Measurements from ENCODE around the gene SEMA3E. TPM values are rescaled to one million over a fixed set of nuclear protein-coding genes. Genes with fewer than 3 reads are reported as not detected.

SEMA3E gene
- total RNA-seq, 1 donor from 2014 or later = 0.35 TPM

DNA sequence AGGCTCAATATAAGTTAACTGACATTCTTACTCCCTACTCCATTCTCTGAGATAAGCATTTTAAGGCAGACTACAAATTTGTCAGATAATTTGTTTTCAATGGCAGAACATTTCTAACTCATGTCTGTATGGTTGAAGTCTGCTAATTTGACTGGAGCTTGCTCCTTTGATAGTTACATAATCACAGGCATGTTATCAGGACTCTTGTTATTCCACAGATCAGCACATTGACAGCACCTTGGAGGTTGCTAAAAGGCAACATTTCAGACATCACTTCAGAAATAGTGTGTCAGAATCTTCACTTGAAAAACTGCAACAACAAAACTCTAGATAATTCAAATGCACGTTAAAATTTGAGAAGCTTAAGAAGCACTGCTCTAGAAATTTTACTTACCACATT, 327.9 kb downstream of the SEMA3E start:
- TF ChIP-seq, protein P1, sequence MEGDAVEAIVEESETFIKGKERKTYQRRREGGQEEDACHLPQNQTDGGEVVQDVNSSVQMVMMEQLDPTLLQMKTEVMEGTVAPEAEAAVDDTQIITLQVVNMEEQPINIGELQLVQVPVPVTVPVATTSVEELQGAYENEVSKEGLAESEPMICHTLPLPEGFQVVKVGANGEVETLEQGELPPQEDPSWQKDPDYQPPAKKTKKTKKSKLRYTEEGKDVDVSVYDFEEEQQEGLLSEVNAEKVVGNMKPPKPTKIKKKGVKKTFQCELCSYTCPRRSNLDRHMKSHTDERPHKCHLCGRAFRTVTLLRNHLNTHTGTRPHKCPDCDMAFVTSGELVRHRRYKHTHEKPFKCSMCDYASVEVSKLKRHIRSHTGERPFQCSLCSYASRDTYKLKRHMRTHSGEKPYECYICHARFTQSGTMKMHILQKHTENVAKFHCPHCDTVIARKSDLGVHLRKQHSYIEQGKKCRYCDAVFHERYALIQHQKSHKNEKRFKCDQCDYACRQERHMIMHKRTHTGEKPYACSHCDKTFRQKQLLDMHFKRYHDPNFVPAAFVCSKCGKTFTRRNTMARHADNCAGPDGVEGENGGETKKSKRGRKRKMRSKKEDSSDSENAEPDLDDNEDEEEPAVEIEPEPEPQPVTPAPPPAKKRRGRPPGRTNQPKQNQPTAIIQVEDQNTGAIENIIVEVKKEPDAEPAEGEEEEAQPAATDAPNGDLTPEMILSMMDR (conservative IDR thresholded peaks at IDR 0.05; ENCODE audit: low read depth, low read length) = no peak
- no peak overlapping the region for H3K4me3 ChIP-seq (ENCODE audit: low read depth, low read length)
- DNase-seq (ENCODE audit: low read depth) = no peak

DNA sequence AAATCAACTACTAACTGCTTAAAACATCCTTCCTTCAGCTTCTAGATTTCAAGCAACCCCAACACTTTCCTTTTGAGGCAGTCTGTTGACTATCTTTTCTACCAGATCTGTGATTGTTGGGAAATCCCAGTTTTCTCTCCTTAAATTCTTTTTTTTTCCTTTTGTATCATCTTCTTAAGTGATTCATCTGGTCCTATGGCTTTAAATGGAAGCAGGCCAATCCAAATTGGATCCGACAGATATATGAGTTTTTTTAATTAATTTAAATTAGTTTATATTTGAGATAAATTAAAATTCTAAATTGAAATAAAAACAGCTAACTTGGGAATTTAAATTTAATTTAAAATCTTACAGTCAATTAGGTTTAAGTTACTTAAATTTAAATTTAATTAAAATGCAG, 335.0 kb downstream of the SEMA3E start:
- TF ChIP-seq, protein P1 (conservative IDR thresholded peaks at IDR 0.05; ENCODE audit: low read depth, low read length) = no peak
- no peak overlapping the region for H3K4me3 ChIP-seq (ENCODE audit: low read depth, low read length)
- no peak for DNase-seq (ENCODE audit: low read depth)
